SK-N-SH (cell line): ENCODE data around the gene SLC49A3. TPM values are rescaled to one million over a fixed set of nuclear protein-coding genes. Genes with fewer than 3 reads are reported as not detected.

ENCODE experiments used
- CTCF ChIA-PET: fragments of 300-600, 350-600 bp; formaldehyde crosslinking; extraction: SDS; loops from one replicate; lab custom pipeline; 2021; lab: Yijun Ruan, JAX
- POLR2A ChIA-PET: fragments of 350-600 bp; sonication (Branson Sonifier 250); formaldehyde crosslinking; extraction: SDS; loops from one replicate; lab custom pipeline; 2020; ENCODE audit warnings: antibody characterized with exemption, inconsistent platforms; lab: Yijun Ruan, JAX
- DNase-seq: peaks from one replicate; pipeline ENCODE4 v3.0.0; 2012
- H2AFZ ChIP-seq: fragments of 200-600 bp; sonication (generic); 2 replicates; pipeline ENCODE4 v1.8.1; 2016; ENCODE audit warnings: antibody characterized with exemption, mild to moderate bottlenecking, low read depth
- H3F3A ChIP-seq: fragments of 200-600 bp; sonication (generic); replicated peaks from 2 replicates; pipeline ENCODE3; 2016; ENCODE audit warnings: antibody characterized with exemption, mild to moderate bottlenecking; ENCODE audit not compliant: insufficient read depth
- H3K27ac ChIP-seq, 2 experiments: fragments of 200-500 bp in 1 of 2; fragments of 200-600 bp in 1 of 2; sonication (Bioruptor generic) in 1 of 2; sonication (generic), shearing (Covaris generic) in 1 of 2; 2 replicates each; pipeline versions ENCODE4 v1.5.1 to v1.6.1; 2014 to 2016; ENCODE audit warnings: low read depth in 2 of 2, inconsistent platforms in 1 of 2, low read length in 1 of 2, mild to moderate bottlenecking in 1 of 2, mixed read lengths in 1 of 2
- H3K27me3 ChIP-seq: fragments of 200-600 bp; sonication (generic), shearing (Covaris generic); 2 replicates; pipeline ENCODE4 v1.6.1; 2016; ENCODE audit warnings: mixed run types; ENCODE audit not compliant: insufficient read depth
- H3K36me3 ChIP-seq, 2 experiments: fragments of 200-500 bp in 1 of 2; fragments of 200-600 bp in 1 of 2; sonication (Bioruptor generic) in 1 of 2; sonication (generic) in 1 of 2; replicated peaks in 1 of 2; 2 replicates each; pipeline versions ENCODE3 to v1.5.1; 2014 to 2016; ENCODE audit warnings: low read length in 1 of 2, mild to moderate bottlenecking in 1 of 2; ENCODE audit not compliant: insufficient read depth in 2 of 2, control insufficient read depth in 1 of 2
- H3K4me1 ChIP-seq, 2 experiments: fragments of 200-500 bp in 1 of 2; fragments of 200-600 bp in 1 of 2; sonication (Bioruptor generic) in 1 of 2; sonication (generic), shearing (Covaris generic) in 1 of 2; 2 replicates each; pipeline versions ENCODE4 v1.5.1 to v1.6.1; 2014 to 2016; ENCODE audit warnings: low read depth in 1 of 2, low read length in 1 of 2, mixed run types in 1 of 2; ENCODE audit not compliant: insufficient read depth in 2 of 2, control insufficient read depth in 1 of 2
- H3K4me2 ChIP-seq: fragments of 200-600 bp; sonication (generic), shearing (Covaris generic); 2 replicates; pipeline ENCODE4 v1.6.1; 2017; ENCODE audit warnings: mixed run types
- H3K4me3 ChIP-seq, 2 experiments: fragments of 200-500 bp in 1 of 2; fragments of 200-600 bp in 1 of 2; sonication (Bioruptor generic) in 1 of 2; sonication (generic), shearing (Covaris generic) in 1 of 2; 2 replicates each; pipeline versions ENCODE4 v1.5.1 to v1.8.1; 2014 to 2016; ENCODE audit warnings: low read depth in 2 of 2, inconsistent platforms in 1 of 2, low read length in 1 of 2, mild to moderate bottlenecking in 1 of 2, mixed read lengths in 1 of 2, moderate library complexity in 1 of 2
- H3K79me2 ChIP-seq: fragments of 200-600 bp; sonication (generic); 2 replicates; pipeline ENCODE4 v1.8.1; 2017; ENCODE audit warnings: mild to moderate bottlenecking; ENCODE audit not compliant: insufficient read depth
- H3K9ac ChIP-seq: fragments of 200-600 bp; sonication (generic); 2 replicates; pipeline ENCODE4 v1.6.1; 2017; ENCODE audit warnings: mixed run types
- H3K9me2 ChIP-seq: fragments of 200-600 bp; sonication (generic); 2 replicates; pipeline ENCODE4 v1.6.1; 2017; ENCODE audit warnings: mixed run types
- H3K9me3 ChIP-seq: fragments of 200-600 bp; sonication (generic); 2 replicates; pipeline ENCODE4 v1.6.1; 2017; ENCODE audit warnings: mixed run types, mild to moderate bottlenecking, moderate library complexity
- H4K20me1 ChIP-seq: fragments of 200-600 bp; sonication (generic); 2 replicates; pipeline ENCODE4 v1.6.1; 2017; ENCODE audit warnings: mild to moderate bottlenecking, mixed run types; ENCODE audit not compliant: insufficient read depth
- EZH2phosphoT487 ChIP-seq: fragments of 200-600 bp; sonication (generic); IDR thresholded peaks from 2 replicates; pipeline ENCODE4 v1.6.1; 2017; ENCODE audit warnings: low read depth, mixed run types, mild to moderate bottlenecking, antibody characterized with exemption, moderate library complexity, borderline replicate concordance
- FOXJ3 ChIP-seq: sonication (generic); formaldehyde crosslinking; IDR thresholded peaks from 2 replicates; pipeline ENCODE4 v1.5.1; 2020; ENCODE audit warnings: mild to moderate bottlenecking, missing genetic modification reagents
- IRF3 ChIP-seq: fragments of 150-350 bp; IDR thresholded peaks from 2 replicates; pipeline ENCODE4 v1.6.1; 2016; ENCODE audit warnings: mild to moderate bottlenecking, low read depth, low read length
- MEF2A ChIP-seq: IDR thresholded peaks from 2 replicates; pipeline ENCODE4 v1.4.0; 2012; ENCODE audit warnings: low read depth, borderline replicate concordance
- MXI1 ChIP-seq: IDR thresholded peaks from 2 replicates; pipeline ENCODE4 v1.6.1; 2012; ENCODE audit warnings: mild to moderate bottlenecking, low read depth, low read length, improper control_type of control experiment
- NRF1 ChIP-seq: IDR thresholded peaks from 2 replicates; pipeline ENCODE4 v1.6.1; 2012; ENCODE audit warnings: low read depth, mild to moderate bottlenecking, low read length
- POLR2AphosphoS5 ChIP-seq: IDR thresholded peaks from 2 replicates; pipeline ENCODE4 v1.6.1; 2012; ENCODE audit warnings: low read depth, low read length
- RAD21 ChIP-seq: IDR thresholded peaks from 2 replicates; pipeline ENCODE4 v1.6.1; 2012; ENCODE audit warnings: mild to moderate bottlenecking, low read length
- RCOR1 ChIP-seq: fragments of 150-350 bp; IDR thresholded peaks from 2 replicates; pipeline ENCODE4 v1.6.1; 2017; ENCODE audit warnings: antibody characterized with exemption, low read length
- SIN3A ChIP-seq: IDR thresholded peaks from 2 replicates; pipeline ENCODE4 v1.6.1; 2012; ENCODE audit warnings: low read depth, mild to moderate bottlenecking, low read length, moderate library complexity, borderline replicate concordance
- SMC3 ChIP-seq: IDR thresholded peaks from 2 replicates; pipeline ENCODE4 v1.6.1; 2012; ENCODE audit warnings: low read depth, low read length, improper control_type of control experiment
- TCF12 ChIP-seq: IDR thresholded peaks from 2 replicates; pipeline ENCODE4 v1.4.0; 2012
- YY1 ChIP-seq: IDR thresholded peaks from 2 replicates; pipeline ENCODE4 v1.4.0; 2012; ENCODE audit warnings: low read depth, mild to moderate bottlenecking
- ZBTB33 ChIP-seq: IDR thresholded peaks from 2 replicates; pipeline ENCODE4 v1.4.0; 2012; ENCODE audit warnings: low read depth, borderline replicate concordance
- WGBS: methylation state at CpG from one replicate; pipeline ENCODE4 v1.1.6; 2017; ENCODE audit warnings: low lambda C conversion rate; 5-methylcytosine and 5-hydroxymethylcytosine counted together
- polyA plus RNA-seq, 3 experiments: library from polyadenylated mRNA; depleted of rRNA; stranded (reverse); fragments of >200 nt; gene quantifications; 2 replicates each; pipeline ENCODE4 v1.2.3, GENCODE V29; 2012

The SLC49A3 gene
- polyA plus RNA-seq, 1 of the 3 experiments (the other 2 are of a cell fraction), result 0.05 TPM

- TF ChIP-seq ZBTB33 (no peak), POLR2AphosphoS5 (peak; percentile 20; the same call in 1 of the 2 replicates), MXI1 (peak; percentile 79; the same call in 1 of the 2 replicates), NRF1 (no peak), RCOR1 (no peak)
Measured at GRCh38 chr4:680928-681645, 7.9 kb downstream of the SLC49A3 start (continued).

- Histone ChIP-seq H3K27me3 (no peaks in the 10 kb centered on the region), H3K9ac (peak overlapping the region; percentile 39; the same call in 1 of the 2 replicates), H2AFZ (no peak overlapping the region), H3F3A (no peaks in the 10 kb centered on the region), H4K20me1 (no peaks in the 10 kb centered on the region), H3K4me1 (peaks cover 3 to 45% of the 10 kb centered on the region in 2 experiments; a peak in 1 of 4 replicates), H3K27ac (peak overlapping the region in 1 of 2 experiments; percentile 85; a peak in 2 of 4 replicates), H3K9me2 (no peaks in the 10 kb centered on the region), H3K4me2 (peak overlapping the region; percentile 82), H3K4me3 (peak overlapping the region; percentile 41 to 51; a peak in 3 of 4 replicates), H3K36me3 (no peaks in the 10 kb centered on the region), H3K9me3 (no peaks in the 10 kb centered on the region), H3K79me2 (peaks cover 4% of the 10 kb centered on the region; the same call in 1 of the 2 replicates)
- peak; percentile 69 for DNase-seq
- CTCF ChIA-PET, result no interaction called here
- TF ChIP-seq YY1, result no peak
- no peak for TF ChIP-seq TCF12
- TF ChIP-seq SMC3, result no peak
- TF ChIP-seq FOXJ3 (CRISPR knock-in tag), result no peak
- no peak for TF ChIP-seq RAD21
- TF ChIP-seq MXI1, result 0 out of 2 replicates have a peak, but pooled peaks have one; percentile 4
- POLR2A ChIA-PET, result interaction anchor here (1.1 to 1.8 kb wide), 2 partner anchors 10 to 16 kb away, joined by 5 to 6 read pairs; no protein-coding TSS in a partner anchor
- WGBS, result 84% methylated on average over 7 of the region's 17 CpGs
Measured at GRCh38 chr4:680551-680927, 8.4 kb downstream of the SLC49A3 start.

GRCh38 chr4:680091-680490 lies 8.9 kb downstream of the SLC49A3 start:
- no peaks in the 10 kb centered on the region for H3K9me3 ChIP-seq
- H3K79me2 ChIP-seq, result peaks cover 8% of the 10 kb centered on the region; the same call in 1 of the 2 replicates
- peaks cover 6 to 49% of the 10 kb centered on the region in 2 experiments; a peak in 1 of 4 replicates for H3K4me1 ChIP-seq
- H3K9me2 ChIP-seq, result no peaks in the 10 kb centered on the region
- H3K4me3 ChIP-seq, result peak overlapping the region in 1 of 2 experiments; percentile 51; a peak in 1 of 4 replicates
- H3K27me3 ChIP-seq, result no peaks in the 10 kb centered on the region
- no peak overlapping the region for H3K9ac ChIP-seq
- H3K36me3 ChIP-seq, result no peaks in the 10 kb centered on the region
- no peak overlapping the region for H2AFZ ChIP-seq
- H3F3A ChIP-seq, result no peaks in the 10 kb centered on the region
- 100% methylated on average over 1 of the region's 9 CpGs for whole genome bisulfite sequencing
- ChIA-PET CTCF (no interaction called here), POLR2A (interaction anchor here (1.1 to 1.8 kb wide), 2 partner anchors 9 to 16 kb away, joined by 5 to 6 read pairs; no protein-coding TSS in a partner anchor)
- H3K27ac ChIP-seq, result peak overlapping the region in 1 of 2 experiments; percentile 85; a peak in 1 of 4 replicates
- no peak for DNase-seq
- peak overlapping the region; percentile 82; the same call in 1 of the 2 replicates for H3K4me2 ChIP-seq
- TF ChIP-seq MEF2A, result no peak
- no peak for TF ChIP-seq SMC3
- TF ChIP-seq EZH2phosphoT487, result no peak
- TF ChIP-seq IRF3, result no peak
- TF ChIP-seq YY1, result no peak
- TF ChIP-seq SIN3A, result no peak
- no peaks in the 10 kb centered on the region for H4K20me1 ChIP-seq
